ENCODE results near the gene GAB2. TPM values are rescaled to one million over a fixed set of nuclear protein-coding genes. Genes with fewer than 3 reads are reported as not detected.

Gene GAB2
- total RNA-seq, 1 experiment from 2014 or later: 10.0 TPM

DNA sequence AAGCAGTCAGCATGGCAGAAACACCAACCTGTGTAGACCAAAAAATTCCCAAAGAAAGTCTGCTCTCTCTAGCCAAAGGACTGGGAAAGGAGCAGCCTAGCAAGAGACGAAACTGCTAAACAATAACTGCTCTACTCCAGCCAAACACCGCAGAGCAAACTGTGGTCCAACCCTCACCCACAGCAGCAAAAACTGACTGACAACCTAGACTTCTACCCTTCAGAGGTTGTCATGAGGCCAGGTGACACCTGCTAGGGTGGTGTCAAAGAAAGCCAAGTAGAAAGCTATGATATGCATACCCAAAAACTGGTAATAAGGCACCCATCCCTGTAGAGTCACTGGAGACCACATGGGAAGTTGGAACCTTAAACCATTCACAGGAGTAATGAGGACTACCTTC is 11.8 kb downstream of the GAB2 start:
- intact Hi-C loops (cut with micrococcal nuclease; ENCODE audit: unreplicated experiment): no loop called here
- Histone ChIP-seq H3K27me3 (ENCODE audit: control insufficient read depth, insufficient read depth, low read length) (no peaks in the 10 kb centered on the region), H3K36me3 (ENCODE audit: control insufficient read depth, insufficient read depth, low read length) (no peaks in the 10 kb centered on the region), H3K27ac (ENCODE audit: low read length) (no peak overlapping the region), H3K4me1 (ENCODE audit: control insufficient read depth, insufficient read depth, low read length) (no peaks in the 10 kb centered on the region), H3K4me3 (ENCODE audit: low read depth in 2 of 2, low read length in 2 of 2) (no peak overlapping the region), H3K9me3 (ENCODE audit: control insufficient read depth, insufficient read depth, low read depth, low read length) (peaks cover 12% of the 10 kb centered on the region; the same call in 1 of the 2 replicates)
- BruUV-seq (replicated peaks): no TSS peak
- DNase-seq (ENCODE audit: low read depth, low spot score) (no peak), ATAC-seq (no peak)
- POLR2A ChIA-PET: no interaction called here
- CTCF ChIA-PET: no interaction called here
- in situ Hi-C loops (cut with HindIII; ENCODE audit: low pct_unique_long_range_greater_than_20kb, low sequenced_read_pairs): no loop called here
- TF ChIP-seq CTCF (IDR thresholded peaks at IDR 0.05) (no peak), REST (IDR thresholded peaks at IDR 0.05; ENCODE audit: insufficient read depth in 1 of 2, low read depth in 2 of 2, low read length in 1 of 2) (no peak), TCF7L2 (IDR thresholded peaks at IDR 0.05; ENCODE audit: low read depth, low read length) (no peak), POLR2AphosphoS5 (IDR thresholded peaks at IDR 0.05; ENCODE audit: low read depth, low read length) (no peak), SIN3A (IDR thresholded peaks at IDR 0.05; ENCODE audit: borderline replicate concordance, insufficient read depth, low read depth, low read length) (no peak)

GRCh38 chr11:78403781-78404180 is 13.8 kb downstream of the GAB2 start:
- BruUV-seq (replicated peaks): no TSS peak
- intact Hi-C loops (cut with micrococcal nuclease; ENCODE audit: unreplicated experiment): no loop called here
- CTCF ChIA-PET: interaction anchor here (1.6 kb wide), 1 partner anchor 161 kb away, joined by 4 read pairs; no protein-coding TSS in a partner anchor

More at GRCh38 chr11:78403781-78404180, 13.8 kb downstream of the GAB2 start:
- ATAC-seq: no peak
- TF ChIP-seq CTCF (IDR thresholded peaks at IDR 0.05) (no peak), REST (IDR thresholded peaks at IDR 0.05; ENCODE audit: insufficient read depth in 1 of 2, low read depth in 2 of 2, low read length in 1 of 2) (no peak), POLR2AphosphoS5 (IDR thresholded peaks at IDR 0.05; ENCODE audit: low read depth, low read length) (no peak), TCF7L2 (IDR thresholded peaks at IDR 0.05; ENCODE audit: low read depth, low read length) (no peak), SIN3A (IDR thresholded peaks at IDR 0.05; ENCODE audit: borderline replicate concordance, insufficient read depth, low read depth, low read length) (no peak)
- DNase-seq (ENCODE audit: low read depth, low spot score): no peak
- Histone ChIP-seq H3K27me3 (ENCODE audit: control insufficient read depth, insufficient read depth, low read length) (no peaks in the 10 kb centered on the region), H3K4me3 (ENCODE audit: low read depth in 2 of 2, low read length in 2 of 2) (no peak overlapping the region), H3K4me1 (ENCODE audit: control insufficient read depth, insufficient read depth, low read length) (no peaks in the 10 kb centered on the region), H3K9me3 (ENCODE audit: control insufficient read depth, insufficient read depth, low read depth, low read length) (no peaks in the 10 kb centered on the region), H3K27ac (ENCODE audit: low read length) (no peak overlapping the region), H3K36me3 (ENCODE audit: control insufficient read depth, insufficient read depth, low read length) (no peaks in the 10 kb centered on the region)
- POLR2A ChIA-PET: no interaction called here
- in situ Hi-C loops (cut with HindIII; ENCODE audit: low pct_unique_long_range_greater_than_20kb, low sequenced_read_pairs): no loop called here
